K562 (cell line): Measurements from ENCODE around the gene AKR1A1. TPM values are rescaled to one million over a fixed set of nuclear protein-coding genes. Genes with fewer than 3 reads are reported as not detected.

Experiments
- ATF4 ChIP-seq: fragments of 450-650 bp; formaldehyde crosslinking; IDR thresholded peaks from 2 replicates; pipeline ENCODE4 v1.4.0; 2022; ENCODE audit warnings: mild to moderate bottlenecking, moderate library complexity
- CBX5 ChIP-seq: IDR thresholded peaks from 2 replicates; pipeline ENCODE4 v1.6.1; 2014; ENCODE audit warnings: low read depth, borderline replicate concordance
- CTBP1 ChIP-seq: fragments of 450-650 bp; IDR thresholded peaks from 2 replicates; pipeline ENCODE4 v1.6.1; 2016; ENCODE audit warnings: borderline replicate concordance
- DEAF1 ChIP-seq: fragments of 450-650 bp; formaldehyde crosslinking; IDR thresholded peaks from 2 replicates; pipeline ENCODE4 v1.4.0; 2020; ENCODE audit warnings: mild to moderate bottlenecking, moderate library complexity
- FOXA3 ChIP-seq, 2 experiments: fragments of 450-650 bp in 1 of 2; sonication (generic) in 1 of 2; formaldehyde crosslinking; IDR thresholded peaks in 1 of 2; conservative IDR thresholded peaks in 1 of 2; 2 replicates each; pipeline versions ENCODE4 v1.4.0 to v1.8.0; 2020 to 2022; ENCODE audit warnings: mild to moderate bottlenecking in 2 of 2, missing genetic modification reagents in 1 of 2
- HMBOX1 ChIP-seq: sonication (generic); IDR thresholded peaks from 2 replicates; pipeline ENCODE4 v1.6.1; 2016
- MAFK ChIP-seq: IDR thresholded peaks from 2 replicates; pipeline ENCODE4 v1.6.1; 2011; ENCODE audit warnings: low read length, improper control_type of control experiment
- NCOR1 ChIP-seq: fragments of 450-650 bp; IDR thresholded peaks from 2 replicates; pipeline ENCODE4 v1.6.1; 2016; ENCODE audit warnings: mild to moderate bottlenecking, moderate library complexity
- NELFE ChIP-seq: IDR thresholded peaks from 2 replicates; pipeline ENCODE4 v1.6.1; 2011; ENCODE audit warnings: mild to moderate bottlenecking; ENCODE audit not compliant: insufficient read depth, insufficient read length
- PHB ChIP-seq: fragments of 250-450 bp; sonication (Bioruptor Pico); IDR thresholded peaks from 2 replicates; pipeline ENCODE4 v1.5.0; 2021
- PTBP1 ChIP-seq: fragments of 200-400 bp; formaldehyde crosslinking; IDR thresholded peaks from 2 replicates; pipeline ENCODE4 v1.6.1; 2017; ENCODE audit warnings: low read depth, low read length
- RBFOX2 ChIP-seq: fragments of 200-400 bp; formaldehyde crosslinking; IDR thresholded peaks from 2 replicates; pipeline ENCODE4 v1.6.1; 2017; ENCODE audit warnings: low read depth, mild to moderate bottlenecking, low read length, moderate library complexity
- RBM17 ChIP-seq: fragments of 200-400 bp; formaldehyde crosslinking; IDR thresholded peaks from 2 replicates; pipeline ENCODE4 v1.6.1; 2017; ENCODE audit warnings: low read depth, mild to moderate bottlenecking, low read length, borderline replicate concordance
- RUNX1 ChIP-seq: sonication (generic); IDR thresholded peaks from 2 replicates; pipeline ENCODE4 v1.6.1; 2016; ENCODE audit warnings: antibody characterized with exemption, low read depth
- SIN3B ChIP-seq: fragments of 450-650 bp; IDR thresholded peaks from 2 replicates; pipeline ENCODE4 v1.6.1; 2017; ENCODE audit warnings: low read depth, mild to moderate bottlenecking, moderate library complexity
- SNRNP70 ChIP-seq: fragments of 200-400 bp; formaldehyde crosslinking; optimal IDR thresholded peaks from 2 replicates; pipeline ENCODE3; 2017; ENCODE audit warnings: low read depth, low read length
- THRAP3 ChIP-seq: fragments of 450-650 bp; IDR thresholded peaks from 2 replicates; pipeline ENCODE4 v1.6.1; 2016; ENCODE audit warnings: mild to moderate bottlenecking, inconsistent platforms, borderline replicate concordance
- ZKSCAN8 ChIP-seq: fragments of 200-800 bp; sonication (Bioruptor generic); IDR thresholded peaks from 2 replicates; pipeline ENCODE4 v1.6.1; 2016; ENCODE audit warnings: missing genetic modification characterization, missing compliant biosample characterization
- ZNF184 ChIP-seq: sonication (generic); formaldehyde crosslinking; IDR thresholded peaks from 2 replicates; pipeline ENCODE4 v1.5.0; 2020; ENCODE audit warnings: missing genetic modification reagents
- ZNF263 ChIP-seq: sonication (generic); formaldehyde crosslinking; IDR thresholded peaks from 2 replicates; pipeline ENCODE4 v1.8.0; 2022; ENCODE audit warnings: mild to moderate bottlenecking, missing genetic modification reagents, borderline replicate concordance
- ZNF311 ChIP-seq: fragments of 250-450 bp; sonication (Bioruptor Pico); IDR thresholded peaks from 2 replicates; pipeline ENCODE4 v1.4.0; 2020; ENCODE audit warnings: mild to moderate bottlenecking, moderate library complexity
- ZNF436 ChIP-seq: fragments of 250-450, 450-650 bp; sonication (Bioruptor Pico); formaldehyde crosslinking; IDR thresholded peaks from 2 replicates; pipeline ENCODE4 v1.7.0; 2020; ENCODE audit warnings: mild to moderate bottlenecking
- ZNF507 ChIP-seq: conservative IDR thresholded peaks from 2 replicates; pipeline ENCODE4 v1.6.1; 2017; ENCODE audit warnings: missing genetic modification characterization, missing compliant biosample characterization
- ZNF551 ChIP-seq: fragments of 250-450 bp; sonication (Bioruptor Pico); IDR thresholded peaks from 2 replicates; pipeline ENCODE4 v1.5.0; 2021; ENCODE audit warnings: mild to moderate bottlenecking, moderate library complexity
- ZNF699 ChIP-seq: fragments of 250-450 bp; sonication (Bioruptor Pico); IDR thresholded peaks from 2 replicates; pipeline ENCODE4 v1.8.0; 2021; ENCODE audit warnings: mild to moderate bottlenecking, moderate library complexity; ENCODE audit not compliant: insufficient replicate concordance
- polyA plus RNA-seq, 8 experiments: library from polyadenylated mRNA; depleted of rRNA in 4 of 8; stranded (reverse) in 5 of 8; unstranded in 3 of 8; fragments of >200 nt; fragmentation: Nextera tagmentation in 2 of 8; fragmentation: Illumina TruSeq in 1 of 8; extraction: Ambion mirVana in 2 of 8; extraction: Trizol in 1 of 8; gene quantifications; 2 replicates each; pipeline versions ENCODE4 v1.2.1 to v1.2.3, GENCODE V29; 2011 to 2014; ENCODE audit warnings: inconsistent platforms in 1 of 8, missing spikeins in 1 of 8
- total RNA-seq, 7 experiments: library from RNA; depleted of rRNA in 6 of 7; stranded (reverse); fragments of >200 nt in 6 of 7; fragmentation: Illumina TruSeq in 2 of 7; extraction: Trizol in 2 of 7; gene quantifications; 2 replicates each; pipeline versions ENCODE4 v1.2.1 to v1.2.3, GENCODE V29; 2011 to 2021; ENCODE audit warnings: low replicate concordance in 1 of 7

The AKR1A1 gene
- total and polyA plus RNA-seq, 9 of the 15 experiments (the other 6 are each of a cell fraction or from before 2014, with no cell fraction given): 68.6 to 211 (median 132) TPM

GRCh38 chr1:45584351-45585109 is 33.9 kb downstream of the AKR1A1 start (continued):
- TF ChIP-seq ZNF551 (CRISPR knock-in tag): no peak
- no peak for TF ChIP-seq CTBP1
- peak; percentile 99 for TF ChIP-seq RBFOX2
- TF ChIP-seq NCOR1: no peak
- TF ChIP-seq ZNF263 (CRISPR knock-in tag): peak; percentile 81
- no peak for TF ChIP-seq PHB (CRISPR knock-in tag)
- no peak for TF ChIP-seq RBM17
- TF ChIP-seq DEAF1 (CRISPR knock-in tag): no peak
- peak; percentile 6; the same call in 1 of the 2 replicates for TF ChIP-seq SIN3B
- TF ChIP-seq ZNF507 (tag): no peak
- no peak for TF ChIP-seq MAFK
- TF ChIP-seq NELFE: no peak
- TF ChIP-seq CBX5: no peak
- TF ChIP-seq ZNF311 (CRISPR knock-in tag): no peak
- no peak for TF ChIP-seq ZNF184 (CRISPR knock-in tag)
- no peak; the same call in 1 of the 2 replicates for TF ChIP-seq ATF4 (CRISPR knock-in tag)
- no peak for TF ChIP-seq ZKSCAN8
- no peak for TF ChIP-seq RUNX1
- TF ChIP-seq HMBOX1: no peak
- TF ChIP-seq ZNF436: no peak
- 0 out of 2 replicates have a peak, but pooled peaks have one; percentile 13 for TF ChIP-seq PTBP1
- TF ChIP-seq ZNF699 (CRISPR knock-in tag): no peak
- no peak for TF ChIP-seq THRAP3
- no peak for TF ChIP-seq SNRNP70
- 0 out of 4 replicates have a peak, but pooled peaks of 1 of the 2 experiments have one; percentile 10 for TF ChIP-seq FOXA3 (CRISPR knock-in tag; conservative IDR thresholded peaks at IDR 0.05 in 1 of 2, IDR thresholded peaks at IDR 0.05 in 1 of 2)
